ENCODE measurements around the gene PLCH1. TPM values are rescaled to one million over a fixed set of nuclear protein-coding genes. Genes with fewer than 3 reads are reported as not detected.

PLCH1 gene
- total RNA-seq, 2 donors from 2014 or later, result 12.0 to 12.4 TPM

DNA sequence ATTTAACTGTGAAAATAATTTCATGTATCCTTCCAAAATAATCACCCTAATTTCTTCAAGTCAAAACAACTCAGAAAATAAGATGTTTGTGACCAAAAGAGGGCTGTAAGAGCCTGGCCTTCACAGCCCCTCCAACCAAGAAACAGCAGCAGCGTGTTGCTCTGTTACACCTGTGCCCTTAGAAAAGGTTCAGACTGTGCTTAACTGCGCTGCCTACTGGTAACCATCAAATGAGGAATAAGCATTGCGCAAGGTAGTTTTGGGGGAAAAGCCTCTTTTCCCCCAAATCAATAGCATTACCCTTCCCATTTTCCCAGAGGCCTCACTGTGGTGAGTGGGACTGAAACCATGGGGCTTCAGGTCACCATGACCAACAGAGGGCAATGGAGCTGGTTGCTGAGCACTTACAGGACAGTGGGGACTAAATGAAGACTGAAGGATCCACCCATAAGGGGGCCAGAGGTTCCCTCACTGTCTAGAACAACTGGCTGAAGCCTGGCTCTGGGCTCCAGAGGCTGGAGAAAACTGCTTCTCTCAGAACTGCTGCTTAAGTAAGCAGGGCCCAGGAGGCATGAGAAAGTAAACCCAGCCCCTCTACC, 110.7 kb downstream of the PLCH1 start:
- H3K4me1 Mint-ChIP-seq, result peaks cover 33% of the 10 kb centered on the region
- TF ChIP-seq, protein P1, sequence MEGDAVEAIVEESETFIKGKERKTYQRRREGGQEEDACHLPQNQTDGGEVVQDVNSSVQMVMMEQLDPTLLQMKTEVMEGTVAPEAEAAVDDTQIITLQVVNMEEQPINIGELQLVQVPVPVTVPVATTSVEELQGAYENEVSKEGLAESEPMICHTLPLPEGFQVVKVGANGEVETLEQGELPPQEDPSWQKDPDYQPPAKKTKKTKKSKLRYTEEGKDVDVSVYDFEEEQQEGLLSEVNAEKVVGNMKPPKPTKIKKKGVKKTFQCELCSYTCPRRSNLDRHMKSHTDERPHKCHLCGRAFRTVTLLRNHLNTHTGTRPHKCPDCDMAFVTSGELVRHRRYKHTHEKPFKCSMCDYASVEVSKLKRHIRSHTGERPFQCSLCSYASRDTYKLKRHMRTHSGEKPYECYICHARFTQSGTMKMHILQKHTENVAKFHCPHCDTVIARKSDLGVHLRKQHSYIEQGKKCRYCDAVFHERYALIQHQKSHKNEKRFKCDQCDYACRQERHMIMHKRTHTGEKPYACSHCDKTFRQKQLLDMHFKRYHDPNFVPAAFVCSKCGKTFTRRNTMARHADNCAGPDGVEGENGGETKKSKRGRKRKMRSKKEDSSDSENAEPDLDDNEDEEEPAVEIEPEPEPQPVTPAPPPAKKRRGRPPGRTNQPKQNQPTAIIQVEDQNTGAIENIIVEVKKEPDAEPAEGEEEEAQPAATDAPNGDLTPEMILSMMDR (conservative IDR thresholded peaks at IDR 0.05), result peak; percentile 33
- no peak overlapping the region for H3K27ac Mint-ChIP-seq
- H3K27me3 Mint-ChIP-seq (ENCODE audit: insufficient read depth), result no peaks in the 10 kb centered on the region
- Histone ChIP-seq H3K4me1 (ENCODE audit: control insufficient read depth, insufficient read depth, low read length) (peaks cover 6% of the 10 kb centered on the region), H3K4me3 (ENCODE audit: low read length) (no peak overlapping the region), H3K9ac (ENCODE audit: extremely low read depth, low read length, poor library complexity, severe bottlenecking) (no peak overlapping the region), H3K27me3 (ENCODE audit: control insufficient read depth, insufficient read depth, low read length, poor library complexity, severe bottlenecking) (no peaks in the 10 kb centered on the region), H3K27ac (ENCODE audit: low read depth, low read length) (no peak overlapping the region), H3K9me3 (ENCODE audit: control insufficient read depth, low read length) (no peaks in the 10 kb centered on the region), H3K36me3 (ENCODE audit: control insufficient read depth, insufficient read depth, low read length) (no peaks in the 10 kb centered on the region)
- no peaks in the 10 kb centered on the region for H3K9me3 Mint-ChIP-seq
- WGBS, 2 experiments (ENCODE audit: insufficient coverage in 1 of 2, insufficient read length in 1 of 2), result 94% methylated on average over 3 of the region's 3 CpGs; no CpG with 5 or more reads in 1 of the 2 experiments
- DNase-seq, result peak; percentile 58
- no peaks in the 10 kb centered on the region for H3K36me3 Mint-ChIP-seq (ENCODE audit: low read depth)
- no peak overlapping the region for H3K4me3 Mint-ChIP-seq

DNA sequence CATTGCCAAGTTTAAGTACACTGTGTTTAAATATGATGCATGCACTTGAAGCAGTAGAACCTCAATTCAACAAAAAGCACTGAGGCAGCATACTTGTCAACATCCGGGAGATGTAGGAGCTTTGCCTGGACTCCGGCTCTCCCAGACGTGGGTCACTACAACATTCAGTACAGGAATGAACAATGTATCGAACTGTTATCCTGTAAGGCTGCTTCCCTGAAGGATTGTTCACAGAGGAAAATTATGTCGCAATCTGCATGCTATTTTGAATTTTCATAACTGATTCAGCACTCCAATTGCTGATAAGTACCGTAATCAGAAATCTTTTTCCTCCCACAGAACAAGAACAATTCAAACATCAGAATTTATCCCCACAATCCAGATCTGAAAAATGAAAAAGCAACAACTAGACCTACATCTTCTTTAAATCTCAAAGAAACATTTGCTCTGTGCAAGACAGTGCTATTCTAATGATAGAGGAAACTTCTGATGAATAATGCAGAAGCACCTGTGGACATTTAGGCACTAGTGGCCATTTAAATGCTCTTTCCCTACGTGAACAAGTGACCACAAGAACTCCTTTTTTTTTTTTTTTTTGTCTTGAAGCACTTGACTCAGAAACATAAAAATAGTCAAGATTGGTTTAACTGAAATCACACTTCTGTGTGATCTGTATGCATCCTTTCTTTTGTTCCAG, 113.4 kb downstream of the PLCH1 start:
- no peaks in the 10 kb centered on the region for H3K27me3 Mint-ChIP-seq (ENCODE audit: insufficient read depth)
- WGBS, 2 experiments (ENCODE audit: insufficient coverage in 1 of 2, insufficient read length in 1 of 2), result 86 to 91% methylated on average over 6 to 7 of the region's 7 CpGs
- no peaks in the 10 kb centered on the region for H3K36me3 ChIP-seq (ENCODE audit: control insufficient read depth, insufficient read depth, low read length)
- no peaks in the 10 kb centered on the region for H3K36me3 Mint-ChIP-seq (ENCODE audit: low read depth)
- H3K9me3 ChIP-seq (ENCODE audit: control insufficient read depth, low read length), result no peaks in the 10 kb centered on the region
- H3K4me1 Mint-ChIP-seq, result peaks cover 23% of the 10 kb centered on the region
- TF ChIP-seq, protein P1 (conservative IDR thresholded peaks at IDR 0.05), result no peak
- DNase-seq, result no peak
- H3K27ac ChIP-seq (ENCODE audit: low read depth, low read length), result no peak overlapping the region
- no peak overlapping the region for H3K9ac ChIP-seq (ENCODE audit: extremely low read depth, low read length, poor library complexity, severe bottlenecking)
- H3K4me3 Mint-ChIP-seq, result no peak overlapping the region
- H3K27me3 ChIP-seq (ENCODE audit: control insufficient read depth, insufficient read depth, low read length, poor library complexity, severe bottlenecking), result no peaks in the 10 kb centered on the region
- H3K27ac Mint-ChIP-seq, result no peak overlapping the region
- H3K9me3 Mint-ChIP-seq, result peaks cover 8% of the 10 kb centered on the region
- H3K4me1 ChIP-seq (ENCODE audit: control insufficient read depth, insufficient read depth, low read length), result no peaks in the 10 kb centered on the region
- no peak overlapping the region for H3K4me3 ChIP-seq (ENCODE audit: low read length)

DNA sequence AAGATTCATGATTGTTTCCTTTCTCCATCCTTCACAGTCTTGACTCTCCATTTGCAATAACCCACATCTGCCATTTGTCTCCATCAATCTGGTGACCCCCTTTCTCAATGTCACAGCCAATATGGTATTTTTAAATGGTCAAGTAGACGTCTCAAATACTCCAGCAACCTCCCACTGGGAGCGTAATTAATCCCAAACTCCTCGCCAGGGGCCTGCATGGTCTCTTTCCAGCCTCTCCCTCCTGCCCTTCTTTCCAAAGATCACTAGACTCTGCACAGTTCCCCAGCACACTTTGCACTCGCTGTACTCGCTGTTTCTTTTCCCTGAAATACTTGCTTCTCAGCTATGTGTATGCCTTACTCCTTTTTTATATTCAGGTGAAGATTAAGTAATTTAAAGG, 115.3 kb downstream of the PLCH1 start:
- Mint-ChIP-seq H3K36me3 (ENCODE audit: low read depth) (peaks cover 9% of the 10 kb centered on the region), H3K27me3 (ENCODE audit: insufficient read depth) (peaks cover 3% of the 10 kb centered on the region), H3K27ac (no peak overlapping the region), H3K4me1 (peaks cover 23% of the 10 kb centered on the region), H3K9me3 (peaks cover 25% of the 10 kb centered on the region), H3K4me3 (no peak overlapping the region)
- Histone ChIP-seq H3K27me3 (ENCODE audit: control insufficient read depth, insufficient read depth, low read length, poor library complexity, severe bottlenecking) (no peaks in the 10 kb centered on the region), H3K4me3 (ENCODE audit: low read length) (no peak overlapping the region), H3K36me3 (ENCODE audit: control insufficient read depth, insufficient read depth, low read length) (no peaks in the 10 kb centered on the region), H3K9ac (ENCODE audit: extremely low read depth, low read length, poor library complexity, severe bottlenecking) (no peak overlapping the region), H3K27ac (ENCODE audit: low read depth, low read length) (peak overlapping the region; percentile 55), H3K4me1 (ENCODE audit: control insufficient read depth, insufficient read depth, low read length) (no peaks in the 10 kb centered on the region), H3K9me3 (ENCODE audit: control insufficient read depth, low read length) (no peaks in the 10 kb centered on the region)
- 39 to 73% methylated on average over 4 to 5 of the region's 5 CpGs for WGBS, 2 experiments (ENCODE audit: insufficient coverage in 1 of 2, insufficient read length in 1 of 2)
- TF ChIP-seq, protein P1 (conservative IDR thresholded peaks at IDR 0.05), result no peak
- no peak for DNase-seq
